Measurements from ENCODE around the gene AGAP6. TPM values are rescaled to one million over a fixed set of nuclear protein-coding genes. Genes with fewer than 3 reads are reported as not detected.
"Not testable (repeated sequence)": the region's sequence is repeated elsewhere in the genome, so short reads cannot be mapped to it uniquely, and the experiment has no call there.

AGAP6 gene
- 10 to 100 TPM in 5 of 10 donors, 1 to 10 TPM in 5; 7.1 to 31.0 (median 10.3) TPM for polyA plus RNA-seq (ENCODE audit: insufficient read length in 10 of 10)
- long read RNA-seq, donor 1: 0 reads
- long read RNA-seq, donor 2, partial matches to known transcripts: 0 of 1 reads
- long read RNA-seq, donor 2, other reads (novel, unspliced or antisense): 0 of 1 reads
- long read RNA-seq, donor 3: 0 reads
- long read RNA-seq, donor 4: 0 reads
- long read RNA-seq, donor 5: 0 reads
- long read RNA-seq, donor 6: 0 reads
- long read RNA-seq, donor 7, partial matches to known transcripts: 0 of 2 reads
- long read RNA-seq, donor 7, other reads (novel, unspliced or antisense): 0 of 2 reads
- long read RNA-seq, donor 8, partial matches to known transcripts: 0 of 1 reads
- long read RNA-seq, donor 8, other reads (novel, unspliced or antisense): 0 of 1 reads
- long read RNA-seq, donor 9: 0 reads

GRCh38 chr10:49988376-49988775 is at the start of gene AGAP6:
AGAP6 (plus strand) TSS chr10:49988406; CDS start chr10:49988716, 310 bp downstream.
- not testable (repeated sequence) for DNase-seq

DNA sequence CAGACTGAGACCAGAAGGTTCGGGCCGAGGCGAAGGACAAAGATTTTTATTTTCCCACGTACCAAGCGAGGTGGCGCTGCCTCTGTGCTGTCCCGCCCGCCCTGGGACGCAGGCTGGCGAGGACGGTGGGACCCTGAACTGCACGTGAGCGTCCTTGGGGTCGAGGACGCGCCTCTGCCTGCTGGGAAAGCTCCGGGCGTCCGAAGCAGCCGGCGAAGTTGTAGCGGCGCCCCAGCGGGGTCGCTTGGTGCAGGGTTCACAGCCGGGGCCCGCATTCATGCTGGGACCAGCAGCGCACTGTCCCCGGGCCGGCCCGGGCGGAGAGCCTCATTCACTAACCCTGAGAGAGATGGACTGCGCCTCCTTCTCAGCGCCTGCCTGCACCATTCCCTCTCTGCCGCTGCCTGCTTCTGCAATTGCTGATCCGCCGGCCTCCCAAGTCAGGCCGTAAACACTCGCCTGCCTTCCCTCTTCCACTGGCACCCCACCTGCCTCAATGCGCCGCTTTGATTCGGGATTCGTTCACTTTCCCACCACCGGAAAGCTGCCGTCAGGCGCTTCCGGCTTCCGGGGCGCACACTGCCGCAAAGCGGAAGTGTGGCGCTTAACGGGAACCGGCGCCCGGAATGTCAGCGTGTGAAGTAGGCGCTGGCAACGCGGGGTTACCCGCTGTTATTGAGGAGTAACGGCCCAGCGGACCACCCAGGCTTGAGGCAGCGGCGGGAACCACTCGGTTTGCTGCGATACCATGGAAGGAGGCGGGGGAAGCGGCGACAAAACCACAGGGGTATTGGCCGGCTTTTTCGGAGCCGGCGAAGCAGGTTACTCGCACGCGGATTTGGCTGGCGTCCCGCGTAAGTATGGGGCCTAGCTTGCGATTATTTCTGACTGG is 46.5 kb upstream of the AGAP6 start, which contains the start of the genes PARG and TIMM23B:
Gene PARG, minus strand, starts transcription at position 581 of the 892 bp plus-strand sequence. Its CDS starts 302 bp downstream, at position 279.
Gene TIMM23B, plus strand, starts transcription at position 607 of the 892 bp plus-strand sequence. Its CDS starts 142 bp downstream, at position 749.
- peak; percentile 76 to 91 (median 85) for DNase-seq

DNA sequence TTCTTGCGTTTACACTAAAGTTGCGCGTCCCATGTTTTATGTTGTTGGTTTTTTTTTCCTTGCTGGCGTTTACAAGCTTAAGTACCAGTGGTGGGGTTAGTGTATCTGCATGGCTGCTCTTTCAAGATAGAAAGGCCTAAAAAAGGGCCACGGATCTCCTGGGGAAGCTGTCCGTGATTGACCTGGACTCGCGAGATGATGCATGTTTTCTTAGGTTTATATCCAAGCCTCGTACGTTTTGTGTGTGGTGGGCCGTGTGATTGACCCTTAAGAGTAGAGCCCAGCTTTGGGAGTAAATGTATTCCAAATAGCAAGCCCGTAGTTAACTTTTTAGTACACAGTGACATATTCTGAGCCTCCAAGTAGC is 45.9 kb upstream of the AGAP6 start:
- DNase-seq: peak in 1 of 3 donors; percentile 9

DNA sequence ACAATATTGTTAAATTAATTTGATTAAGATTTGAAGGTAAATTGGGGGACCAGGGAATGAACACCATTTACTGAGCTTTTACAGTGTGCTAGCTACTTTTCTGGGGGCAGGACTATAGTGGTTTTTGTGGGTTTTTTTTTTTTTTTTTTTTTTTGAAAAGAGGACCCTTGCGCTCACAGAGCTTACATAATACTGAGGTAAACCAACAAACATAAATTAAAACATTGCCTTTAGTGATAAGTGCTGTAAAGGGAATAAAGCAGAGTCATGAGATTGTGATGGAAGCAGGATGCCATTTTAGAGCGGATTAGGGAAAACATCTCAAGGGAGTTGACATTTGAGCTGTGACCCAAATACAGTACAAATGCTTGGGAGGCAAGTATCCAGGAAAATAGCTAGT is 44.6 kb upstream of the AGAP6 start:
- DNase-seq: not testable (repeated sequence)

- DNase-seq: not testable (repeated sequence)
Observed at GRCh38 chr10:49948142-49948541, 40.1 kb upstream of the AGAP6 start.

- DNase-seq: not testable (repeated sequence)
Observed at GRCh38 chr10:49948737-49949136, 39.5 kb upstream of the AGAP6 start.

GRCh38 chr10:49952006-49952405 is 36.2 kb upstream of the AGAP6 start:
- DNase-seq: not testable (repeated sequence)

DNA sequence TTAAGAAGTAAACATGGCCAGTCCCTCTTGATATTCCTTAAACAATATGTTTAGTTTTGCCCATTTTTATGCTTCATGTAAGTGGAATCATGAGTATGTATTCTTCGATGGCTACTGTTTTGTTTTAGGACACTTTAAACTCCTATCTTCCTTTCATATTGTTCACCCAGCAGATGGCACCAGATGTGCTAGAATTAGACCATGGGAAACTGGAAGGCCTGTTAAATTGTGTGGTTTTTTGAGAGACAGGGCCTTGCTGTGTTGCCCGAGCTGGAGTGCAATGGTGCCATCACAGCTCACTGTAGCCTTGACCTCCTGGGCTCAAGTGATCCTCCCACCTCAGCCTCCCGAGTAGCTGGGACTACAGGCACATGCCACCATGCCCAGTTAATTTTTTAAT is 35.1 kb upstream of the AGAP6 start:
- DNase-seq: peak in 1 of 3 donors; percentile 0

DNA sequence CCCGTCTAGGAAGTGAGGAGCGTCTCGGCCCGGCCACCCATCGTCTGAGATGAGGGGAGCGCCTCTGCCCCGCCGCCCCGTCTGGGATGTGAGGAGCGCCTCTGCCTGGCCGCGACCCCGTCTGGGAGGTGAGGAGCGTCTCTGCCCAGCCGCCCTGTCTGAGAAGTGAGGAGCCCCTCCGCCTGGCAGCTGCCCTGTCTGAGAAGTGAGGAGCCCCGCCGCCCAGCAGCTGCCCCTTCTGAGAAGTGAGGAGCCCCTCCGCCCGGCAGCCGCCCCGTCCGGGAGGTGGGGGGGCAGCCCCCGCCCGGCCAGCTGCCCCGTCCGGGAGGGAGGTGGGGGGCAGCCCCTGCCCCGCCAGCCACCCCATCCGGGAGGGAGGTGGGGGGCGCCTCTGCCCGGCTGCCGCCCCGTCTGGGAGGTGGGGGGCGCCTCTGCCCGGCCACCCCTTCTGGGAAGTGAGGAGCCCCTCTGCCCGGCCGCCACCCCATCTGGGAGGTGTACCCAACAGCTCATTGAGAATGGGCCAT is 17.8 kb upstream of the AGAP6 start:
- DNase-seq: not testable (repeated sequence)

DNA sequence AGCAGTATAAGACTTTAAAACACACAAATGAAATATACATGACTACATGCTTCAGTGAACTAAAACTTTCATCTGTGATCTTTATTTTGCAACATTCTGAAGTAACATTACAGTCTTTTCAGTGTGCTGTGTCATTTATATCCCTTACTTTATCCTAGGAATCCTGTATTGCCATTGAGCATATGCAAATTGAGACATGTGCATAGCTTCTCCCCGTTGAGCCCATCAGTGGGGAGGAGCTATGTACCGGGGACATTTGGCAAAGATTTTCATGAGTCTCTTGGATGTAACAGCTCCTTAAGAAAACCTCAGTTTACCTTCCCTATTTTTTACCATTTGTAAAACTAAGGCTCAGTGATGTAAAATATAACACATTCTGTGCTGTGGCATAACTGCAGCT is 16.7 kb upstream of the AGAP6 start:
- DNase-seq: not testable (repeated sequence)

DNA sequence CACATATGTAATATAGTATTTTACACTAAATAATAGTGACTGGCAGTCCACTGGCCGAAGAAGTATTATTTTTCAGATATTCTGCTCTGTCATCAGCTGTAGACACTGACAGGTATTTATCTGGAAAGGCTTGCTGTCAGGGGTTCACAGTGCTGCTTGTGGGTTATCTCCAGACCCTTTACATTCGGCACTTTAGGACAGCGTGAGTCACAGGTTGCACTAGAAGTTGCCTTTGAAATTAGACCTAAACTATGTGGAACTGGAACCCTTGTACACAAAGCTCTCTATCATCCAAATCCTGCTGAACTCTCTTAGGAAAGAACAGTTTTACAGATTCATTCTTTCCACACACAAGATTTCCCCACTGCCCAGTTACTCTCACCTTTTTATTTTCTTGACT is 16.1 kb upstream of the AGAP6 start:
- DNase-seq: not testable (repeated sequence)

- DNase-seq: not testable (repeated sequence)
Observed at GRCh38 chr10:49977756-49978155, 10.4 kb upstream of the AGAP6 start.

- DNase-seq: not testable (repeated sequence)
Observed at GRCh38 chr10:49987207-49987606, 999 bp upstream of the AGAP6 start.

GRCh38 chr10:49995321-49995720 is 7.1 kb downstream of the AGAP6 start:
- DNase-seq: not testable (repeated sequence)

GRCh38 chr10:50014024-50014423 is 25.8 kb downstream of the AGAP6 start:
- DNase-seq: not testable (repeated sequence)

GRCh38 chr10:50015596-50016220 is 27.5 kb downstream of the AGAP6 start:
- not testable (repeated sequence) for DNase-seq

- DNase-seq: not testable (repeated sequence)
Observed at GRCh38 chr10:50016926-50017325, 28.7 kb downstream of the AGAP6 start.

- not testable (repeated sequence) for DNase-seq
Observed at GRCh38 chr10:50017646-50018045, 29.4 kb downstream of the AGAP6 start.

DNA sequence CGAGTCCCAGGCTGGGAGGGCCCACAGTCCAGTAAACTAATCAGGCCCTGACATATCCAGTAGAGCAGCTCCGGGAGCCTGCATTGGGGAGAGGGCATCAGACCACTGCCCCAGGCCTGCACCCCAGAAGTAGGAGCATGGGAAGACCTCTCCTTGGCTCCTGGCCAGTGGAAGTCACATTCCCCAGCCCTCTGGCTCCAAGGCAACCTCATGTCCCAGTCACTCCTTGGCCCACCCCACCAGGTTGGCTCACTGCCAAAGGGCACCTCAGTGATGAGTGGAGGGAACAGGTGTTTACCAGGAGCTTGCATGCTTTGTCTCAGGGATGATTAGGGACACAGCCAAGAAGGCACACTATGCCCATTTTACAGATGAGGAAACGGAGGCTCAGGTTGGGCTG is 31.1 kb downstream of the AGAP6 start:
- DNase-seq: peak in 1 of 3 donors; percentile 3

DNA sequence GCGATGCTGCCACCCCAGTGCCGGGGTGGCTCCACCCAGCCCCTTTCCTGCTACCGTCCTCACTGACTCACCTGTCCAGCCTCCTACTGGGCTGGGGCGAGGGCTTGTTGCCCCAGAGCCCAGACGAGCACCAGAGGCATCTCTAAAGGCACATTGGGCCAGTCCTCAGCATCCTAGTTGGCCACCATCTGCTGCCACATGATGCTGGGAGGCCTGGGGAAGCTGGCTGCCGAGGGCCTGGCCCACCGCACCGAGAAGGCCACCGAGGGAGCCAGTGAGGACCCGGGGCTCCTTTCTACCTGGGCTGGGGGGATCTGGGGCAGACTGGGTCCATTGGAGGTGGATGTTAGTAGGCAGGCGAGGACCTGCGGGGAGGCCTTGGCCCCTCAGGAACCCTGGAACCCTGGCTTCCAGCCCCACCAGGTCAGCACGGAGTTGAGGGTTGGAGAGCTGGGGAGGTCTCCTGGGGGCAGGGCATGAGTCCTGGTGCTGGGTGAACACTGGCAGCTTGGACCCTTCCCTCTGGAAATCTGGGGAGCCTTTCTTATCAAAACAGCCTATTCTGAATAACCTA is 32.3 kb downstream of the AGAP6 start:
- DNase-seq: not testable (repeated sequence)

- no peak for DNase-seq
Observed at GRCh38 chr10:50021646-50022045, 33.4 kb downstream of the AGAP6 start.

Data from muscle of back (tissue), 13 donors.